Ovary (tissue), 9 donors: ENCODE data around the gene SEMA3B. TPM values are rescaled to one million over a fixed set of nuclear protein-coding genes. Genes with fewer than 3 reads are reported as not detected.

Experiments
- DNase-seq, 5 donors: peaks; one replicate each; pipeline ENCODE4 v3.0.0-alpha.2; 2019 to 2020
- H3K27ac ChIP-seq, 2 donors: fragments of 200-600 bp; one replicate each; pipeline versions ENCODE4 v1.5.1 to v1.8.0; 2019 to 2022
- H3K27me3 ChIP-seq: fragments of 200-600 bp; one replicate; pipeline ENCODE4 v1.8.0; 2022
- H3K36me3 ChIP-seq: fragments of 200-600 bp; sonication (generic); one replicate; pipeline ENCODE4 v1.5.1; 2019
- H3K4me1 ChIP-seq: one replicate; pipeline ENCODE4 v1.8.1; 2013; ENCODE audit warnings: mild to moderate bottlenecking, moderate library complexity; ENCODE audit not compliant: insufficient read depth
- H3K4me3 ChIP-seq: fragments of 200-600 bp; sonication (generic); one replicate; pipeline ENCODE4 v1.5.1; 2017
- H3K9me3 ChIP-seq, 2 donors: fragments of 200-600 bp in 1 of 2; sonication (generic) in 1 of 2; one replicate each; pipeline versions ENCODE4 v1.5.1 to v1.8.1; 2013 to 2019; ENCODE audit warnings: mild to moderate bottlenecking in 1 of 2, moderate library complexity in 1 of 2
- EP300 ChIP-seq: sonication (generic); formaldehyde crosslinking; IDR thresholded peaks from one replicate; pipeline ENCODE4 v1.6.1; 2017; ENCODE audit warnings: antibody characterized with exemption
- POLR2A ChIP-seq: fragments of 450-650 bp; IDR thresholded peaks from one replicate; pipeline ENCODE4 v1.6.1; 2017; ENCODE audit warnings: antibody characterized with exemption, mild to moderate bottlenecking, moderate library complexity
- WGBS, 3 donors: extraction: QIAGEN DNeasy Blood & Tissue Kit in 1 of 3; methylation state at CpG; one replicate each; pipeline versions ENCODE4 v1.1.5 to v1.1.7; 2013 to 2017; 5-methylcytosine and 5-hydroxymethylcytosine counted together
- intact Hi-C, 4 donors: fragments of 100-400 bp; cut with DNase I; formaldehyde crosslinking; loops; one replicate each; pipeline versions ENCODE4 v1.11.0 to v1.15.1; 2022 to 2023
- polyA plus RNA-seq, 2 donors: library from polyadenylated mRNA; stranded (reverse); fragments of 200-250 nt in 1 of 2; fragments of 350-450 nt in 1 of 2; fragmentation: Illumina TruSeq in 1 of 2; extraction: RNeasy Lipid Tissue Mini Kit (QIAGEN cat#74804) in 1 of 2; gene quantifications; one replicate each; pipeline ENCODE4 v1.2.3, GENCODE V29; 2013 to 2014
- total RNA-seq, 7 donors: library from RNA; depleted of rRNA in 2 of 7; stranded (reverse); fragments of >200 nt in 2 of 7; fragmentation: NEBNext Ultra II Directional in 3 of 7; extraction: Animal tissue kit (Norgen Biotek cat#: 25700) in 3 of 7; gene quantifications; one replicate each; pipeline versions ENCODE4 v1.1.0 to v1.2.4, GENCODE V29; 2016 to 2023
- TF ChIP-seq, protein P1 (sequence below), 3 donors: fragments of 450-650 bp in 2 of 3; fragments of 200-600 bp in 1 of 3; IDR thresholded peaks; one replicate each; pipeline versions ENCODE4 v1.5.1 to v1.8.0; 2016 to 2022; ENCODE audit warnings: antibody characterized with exemption in 3 of 3, mild to moderate bottlenecking in 1 of 3
- donor health status: DM: no; HTN: no; CAD: no; lungs with moderate emphysema.
- donor health status: DM: no; HTN: no; CAD: no.
- donor health status: Bipolar disorder and iron deficiency.
- donor health status: DM: yes; HTN: yes; CAD: no.
- donor health status: DM: no; HTN: no; CAD: no.
- donor health status: DM: yes; HTN: yes; CAD: no.

SEMA3B gene
- total and polyA plus RNA-seq, 9 donors, result 5.0 to 224 (median 51.1) TPM

GRCh38 chr3:50320853-50321335 is 51.9 kb downstream of the SEMA3B start:
- H3K4me1 ChIP-seq, result peaks cover 22% of the 10 kb centered on the region
- H3K27me3 ChIP-seq, result no peaks in the 10 kb centered on the region
- H3K36me3 ChIP-seq, result no peaks in the 10 kb centered on the region
- 0 to 1% (median 1%) methylated on average over 21 to 44 of the region's 45 CpGs for WGBS, 3 donors
- H3K27ac ChIP-seq, result peak overlapping the region; percentile 71 to 95
- H3K4me3 ChIP-seq, result peak overlapping the region; percentile 65
- DNase-seq, result peak; percentile 81 to 89 (median 85)
- TF ChIP-seq EP300, result no peak
- TF ChIP-seq POLR2A, result no peak
- TF ChIP-seq, protein P1, sequence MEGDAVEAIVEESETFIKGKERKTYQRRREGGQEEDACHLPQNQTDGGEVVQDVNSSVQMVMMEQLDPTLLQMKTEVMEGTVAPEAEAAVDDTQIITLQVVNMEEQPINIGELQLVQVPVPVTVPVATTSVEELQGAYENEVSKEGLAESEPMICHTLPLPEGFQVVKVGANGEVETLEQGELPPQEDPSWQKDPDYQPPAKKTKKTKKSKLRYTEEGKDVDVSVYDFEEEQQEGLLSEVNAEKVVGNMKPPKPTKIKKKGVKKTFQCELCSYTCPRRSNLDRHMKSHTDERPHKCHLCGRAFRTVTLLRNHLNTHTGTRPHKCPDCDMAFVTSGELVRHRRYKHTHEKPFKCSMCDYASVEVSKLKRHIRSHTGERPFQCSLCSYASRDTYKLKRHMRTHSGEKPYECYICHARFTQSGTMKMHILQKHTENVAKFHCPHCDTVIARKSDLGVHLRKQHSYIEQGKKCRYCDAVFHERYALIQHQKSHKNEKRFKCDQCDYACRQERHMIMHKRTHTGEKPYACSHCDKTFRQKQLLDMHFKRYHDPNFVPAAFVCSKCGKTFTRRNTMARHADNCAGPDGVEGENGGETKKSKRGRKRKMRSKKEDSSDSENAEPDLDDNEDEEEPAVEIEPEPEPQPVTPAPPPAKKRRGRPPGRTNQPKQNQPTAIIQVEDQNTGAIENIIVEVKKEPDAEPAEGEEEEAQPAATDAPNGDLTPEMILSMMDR (IDR thresholded peaks at IDR 0.05), result no peak
- intact Hi-C loops, result loop anchor here in 2 of 4 donors (2.0 to 10.0 kb wide), 2 partner anchors 18 to 56 kb away; partner anchors contain the start of genes HYAL1 (in 1 of the 2) and SEMA3B (in 1 of the 2)
- H3K9me3 ChIP-seq, result no peaks in the 10 kb centered on the region

DNA sequence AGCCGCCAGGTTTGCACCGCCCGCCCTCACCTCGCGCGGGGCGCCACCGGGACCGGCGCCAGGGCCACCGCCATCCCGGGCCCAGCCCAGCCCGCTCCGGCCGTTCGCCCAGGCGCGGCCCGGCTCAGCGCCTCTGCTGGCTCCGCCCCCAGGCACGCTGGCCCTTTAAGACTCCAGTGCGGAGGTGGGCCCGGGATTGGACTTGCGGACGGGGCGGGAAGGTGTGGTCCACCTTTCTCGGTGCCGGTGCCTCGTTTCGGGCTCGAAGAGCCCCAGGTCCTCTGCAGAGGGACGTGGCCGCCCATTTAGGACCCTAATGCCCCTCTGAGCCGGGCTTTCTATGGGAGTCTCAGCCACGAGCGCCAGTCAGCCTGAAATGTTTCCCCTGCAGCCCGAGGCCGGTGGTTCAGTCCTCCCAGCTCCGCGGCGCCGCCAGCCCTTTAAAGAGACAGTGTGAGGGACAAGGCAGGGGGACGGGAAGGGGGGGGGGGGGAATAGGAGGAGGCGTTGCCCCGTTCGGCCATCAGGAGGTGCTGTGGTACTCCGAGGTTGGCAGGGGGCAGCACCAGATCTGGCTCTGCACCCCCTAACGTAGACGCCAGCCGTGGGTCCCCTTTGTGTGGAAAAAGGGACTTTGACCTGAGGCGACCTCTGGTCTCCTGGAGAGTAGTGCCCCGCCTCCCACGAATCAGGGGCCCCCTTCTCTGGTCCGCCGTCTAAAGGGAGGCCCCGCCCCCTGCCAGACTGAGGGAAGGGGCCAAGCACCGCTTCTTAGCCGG is 52.6 kb downstream of the SEMA3B start:
- H3K27me3 ChIP-seq, result no peaks in the 10 kb centered on the region
- intact Hi-C loops, result loop anchor here in 2 of 4 donors (2.0 to 10.0 kb wide), 2 partner anchors 19 to 57 kb away; partner anchors contain the start of genes HYAL1 (in 1 of the 2) and SEMA3B (in 1 of the 2)
- TF ChIP-seq POLR2A, result peak; percentile 65
- no peak for TF ChIP-seq EP300
- TF ChIP-seq, protein P1 (IDR thresholded peaks at IDR 0.05), result peak; percentile 46 to 61 (median 46)
- no peaks in the 10 kb centered on the region for H3K36me3 ChIP-seq
- H3K9me3 ChIP-seq, result no peaks in the 10 kb centered on the region
- DNase-seq, result peak; percentile 90 to 93 (median 90)
- 0 to 2% (median 1%) methylated on average over 30 to 59 of the region's 59 CpGs for WGBS, 3 donors
- peak overlapping the region; percentile 71 to 95 for H3K27ac ChIP-seq
- peaks cover 22% of the 10 kb centered on the region for H3K4me1 ChIP-seq
- peak overlapping the region; percentile 65 for H3K4me3 ChIP-seq

- H3K9me3 ChIP-seq, result no peaks in the 10 kb centered on the region
- H3K27me3 ChIP-seq, result no peaks in the 10 kb centered on the region
- H3K36me3 ChIP-seq, result no peaks in the 10 kb centered on the region
- TF ChIP-seq POLR2A (peak; percentile 42), EP300 (no peak)
- TF ChIP-seq, protein P1 (IDR thresholded peaks at IDR 0.05), result no peak
- intact Hi-C loops, result loop anchor here in 1 of 4 donors (10.0 kb wide), 1 partner anchor 57 kb away; the partner anchor contains the start of gene SEMA3B
- DNase-seq, result no peak
- peak overlapping the region; percentile 71 to 95 for H3K27ac ChIP-seq
- peaks cover 22% of the 10 kb centered on the region for H3K4me1 ChIP-seq
- WGBS, 3 donors, result 2 to 6% (median 2%) methylated on average over 13 to 14 of the region's 14 CpGs
- H3K4me3 ChIP-seq, result peak overlapping the region; percentile 65
Measured at GRCh38 chr3:50322115-50322385, 53.1 kb downstream of the SEMA3B start.

GRCh38 chr3:50322386-50323091 is 53.6 kb downstream of the SEMA3B start, which contains the start of gene HYAL2:
TSS of gene HYAL2 (minus strand) at chr3:50322745. CDS start at chr3:50320489, 2,256 bp downstream.
- Histone ChIP-seq H3K4me1 (peaks cover 26% of the 10 kb centered on the region), H3K27me3 (no peaks in the 10 kb centered on the region), H3K27ac (peak within 1 kb of the TSS; percentile 71 to 95), H3K4me3 (peak within 1 kb of the TSS; percentile 65), H3K36me3 (no peaks in the 10 kb centered on the region), H3K9me3 (no peaks in the 10 kb centered on the region)
- WGBS, 3 donors, result 6 to 13% (median 8%) methylated on average over 26 to 31 of the region's 31 CpGs
- no peak for TF ChIP-seq POLR2A
- intact Hi-C loops, result loop anchor here in 1 of 4 donors (10.0 kb wide), 1 partner anchor 58 kb away; the partner anchor contains the start of gene SEMA3B
- peak; percentile 84 to 92 (median 89) for DNase-seq
